HG02642 (cell line): ENCODE measurements around the gene TBK1.
"Not testable (repeated sequence)": the region's sequence is repeated elsewhere in the genome, so short reads cannot be mapped to it uniquely, and the experiment has no call there.

Experiments
- ATAC-seq: cut with Tn5 transposase; IDR thresholded peaks from one replicate; pipeline ENCODE4 v1.9.1; 2021; ENCODE audit warnings: mild to moderate bottlenecking; ENCODE audit not compliant: unreplicated experiment, poor library complexity

The TBK1 gene

GRCh38 chr12:64534672-64535199 lies 82.8 kb downstream of the TBK1 start:
- no peak for ATAC-seq

GRCh38 chr12:64538121-64538520 lies 86.2 kb downstream of the TBK1 start:
- ATAC-seq: no peak

- not testable (repeated sequence) for ATAC-seq
These were observed 90.6 kb downstream of the TBK1 start for GRCh38 chr12:64542409-64543047.

GRCh38 chr12:64544371-64545080 lies 92.6 kb downstream of the TBK1 start:
- no peak for ATAC-seq

GRCh38 chr12:64545081-64545382 lies 93.1 kb downstream of the TBK1 start:
- ATAC-seq: no peak

- ATAC-seq: no peak
These were observed 97.2 kb downstream of the TBK1 start for GRCh38 chr12:64549108-64549507.

- no peak for ATAC-seq
These were observed 98.8 kb downstream of the TBK1 start for GRCh38 chr12:64550755-64551154.

GRCh38 chr12:64551676-64552075 lies 99.8 kb downstream of the TBK1 start:
- ATAC-seq: no peak
